ENCODE measurements around the gene MTIF3.

MTIF3 gene

DNA sequence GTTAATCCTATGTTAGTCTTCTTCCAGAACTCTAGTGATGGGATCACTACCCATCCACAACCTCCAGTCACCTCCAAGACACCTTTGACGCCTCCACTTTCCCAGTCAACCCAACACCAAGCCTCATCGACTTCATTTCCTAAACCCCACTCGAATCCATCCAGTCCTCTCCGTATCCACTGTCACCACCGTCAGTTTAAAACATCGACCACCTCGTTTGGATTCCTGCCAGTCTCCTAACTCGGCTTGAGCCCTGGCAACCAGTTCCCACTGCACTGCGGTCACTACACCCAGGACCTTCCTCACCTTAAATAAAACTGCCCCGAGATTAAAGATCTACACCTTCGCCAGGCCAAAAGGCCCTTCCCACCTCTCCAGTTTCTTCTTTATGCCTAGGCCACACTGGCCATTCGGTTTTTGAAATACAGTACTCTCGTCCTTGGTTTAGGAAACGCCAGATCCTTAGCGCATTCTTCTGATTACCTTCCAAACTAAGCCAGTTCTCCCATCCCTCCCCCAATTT is 1.2 kb downstream of the MTIF3 start:
- peak overlapping the region; percentile 81 for H3K27ac ChIP-seq (ENCODE audit: low read depth, low read length)
- peaks cover 6% of the 10 kb centered on the region for H3K36me3 ChIP-seq (ENCODE audit: insufficient read depth, low read length)
- no peaks in the 10 kb centered on the region for H3K27me3 ChIP-seq (ENCODE audit: control insufficient read depth in 1 of 2, insufficient read depth in 2 of 2, low read length in 2 of 2)
- no peaks in the 10 kb centered on the region for H3K9me3 ChIP-seq (ENCODE audit: low read length)
- peaks cover 31% of the 10 kb centered on the region for H3K4me1 ChIP-seq (ENCODE audit: insufficient read depth, low read length)
- peak overlapping the region; percentile 94 for H3K9ac ChIP-seq (ENCODE audit: low read length)
- peak overlapping the region; percentile 73 to 94 for H3K4me3 ChIP-seq (ENCODE audit: low read depth in 1 of 2, low read length in 2 of 2)

DNA sequence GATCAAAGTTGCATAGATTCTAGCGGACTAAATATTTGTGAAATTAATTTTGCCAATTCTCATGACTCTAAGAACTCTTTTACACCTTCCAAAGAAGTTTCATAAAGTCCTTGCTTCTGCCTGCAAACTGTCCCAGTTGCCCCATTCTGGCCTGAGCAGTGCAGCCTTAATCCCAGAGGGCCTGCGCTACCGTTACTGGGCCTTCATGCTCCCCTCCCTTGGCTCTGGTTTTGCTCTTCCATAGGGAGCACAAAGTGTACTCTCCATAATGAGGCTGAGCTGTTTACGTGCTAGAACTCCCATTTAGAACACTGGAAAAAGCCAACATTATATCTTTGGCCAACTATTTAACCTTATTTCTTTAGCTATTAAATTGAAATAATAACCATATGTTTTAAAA is 2.1 kb downstream of the MTIF3 start:
- Histone ChIP-seq H3K9me3 (ENCODE audit: low read length) (no peaks in the 10 kb centered on the region), H3K9ac (ENCODE audit: low read length) (no peak overlapping the region), H3K27ac (ENCODE audit: low read depth, low read length) (no peak overlapping the region), H3K4me1 (ENCODE audit: insufficient read depth, low read length) (peaks cover 25% of the 10 kb centered on the region), H3K36me3 (ENCODE audit: insufficient read depth, low read length) (peaks cover 6% of the 10 kb centered on the region), H3K27me3 (ENCODE audit: control insufficient read depth in 1 of 2, insufficient read depth in 2 of 2, low read length in 2 of 2) (no peaks in the 10 kb centered on the region), H3K4me3 (ENCODE audit: low read depth in 1 of 2, low read length in 2 of 2) (no peak overlapping the region)

DNA sequence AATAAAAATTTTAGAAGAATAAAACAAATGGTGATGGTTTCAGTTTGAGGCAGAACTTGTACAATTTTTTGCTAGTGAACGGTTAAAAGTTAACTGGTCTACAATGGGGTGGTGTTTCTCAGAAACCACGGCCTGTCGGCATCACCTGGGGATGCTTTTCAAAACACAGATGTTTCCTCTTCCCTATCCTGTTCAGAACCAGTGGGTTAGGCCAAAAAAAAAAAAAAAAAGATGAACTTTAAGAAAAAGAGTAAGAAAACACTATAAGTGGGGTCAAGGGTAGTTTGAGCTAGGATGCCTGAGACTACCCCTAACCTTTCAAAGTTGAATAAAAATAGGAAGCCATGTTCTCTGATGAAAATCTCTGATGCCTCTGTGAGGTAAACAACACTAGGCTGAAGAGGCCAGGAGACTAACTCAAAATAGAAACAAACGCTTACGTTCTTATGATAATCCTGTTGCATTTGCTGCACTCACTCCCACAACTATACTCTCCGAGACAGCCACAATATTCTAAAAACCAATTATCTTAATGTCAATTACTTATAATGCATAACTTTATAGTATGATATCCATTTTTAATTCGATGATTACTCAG is 3.3 kb downstream of the MTIF3 start:
- no peaks in the 10 kb centered on the region for H3K27me3 ChIP-seq (ENCODE audit: control insufficient read depth in 1 of 2, insufficient read depth in 2 of 2, low read length in 2 of 2)
- H3K4me3 ChIP-seq (ENCODE audit: low read depth in 1 of 2, low read length in 2 of 2): no peak overlapping the region
- peaks cover 13% of the 10 kb centered on the region for H3K36me3 ChIP-seq (ENCODE audit: insufficient read depth, low read length)
- no peak overlapping the region for H3K27ac ChIP-seq (ENCODE audit: low read depth, low read length)
- H3K4me1 ChIP-seq (ENCODE audit: insufficient read depth, low read length): peaks cover 25% of the 10 kb centered on the region
- H3K9me3 ChIP-seq (ENCODE audit: low read length): no peaks in the 10 kb centered on the region
- H3K9ac ChIP-seq (ENCODE audit: low read length): no peak overlapping the region

DNA sequence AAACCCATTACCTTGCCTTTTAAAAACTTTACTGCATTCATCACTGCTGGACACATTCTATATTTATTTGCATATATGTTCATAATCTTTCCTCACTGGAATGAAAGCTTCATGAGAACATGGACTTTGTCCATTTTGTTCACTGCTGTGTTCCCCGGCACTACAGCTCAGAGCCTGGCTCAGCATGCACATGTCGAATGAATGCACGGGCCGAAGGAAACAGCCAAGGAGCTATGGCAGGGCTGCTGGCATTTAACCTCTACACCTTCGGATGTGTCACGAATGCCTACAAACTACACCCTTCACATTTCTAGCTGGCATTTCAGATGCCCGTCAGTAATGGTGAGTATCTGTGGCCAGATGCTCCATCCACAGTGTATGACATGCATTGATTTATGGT is 7.6 kb downstream of the MTIF3 start:
- no peak overlapping the region for H3K27ac ChIP-seq (ENCODE audit: low read depth, low read length)
- no peaks in the 10 kb centered on the region for H3K9me3 ChIP-seq (ENCODE audit: low read length)
- H3K4me1 ChIP-seq (ENCODE audit: insufficient read depth, low read length): peaks cover 5% of the 10 kb centered on the region
- peaks cover 27% of the 10 kb centered on the region for H3K36me3 ChIP-seq (ENCODE audit: insufficient read depth, low read length)
- H3K9ac ChIP-seq (ENCODE audit: low read length): no peak overlapping the region
- H3K27me3 ChIP-seq (ENCODE audit: control insufficient read depth in 1 of 2, insufficient read depth in 2 of 2, low read length in 2 of 2): no peaks in the 10 kb centered on the region
- no peak overlapping the region for H3K4me3 ChIP-seq (ENCODE audit: low read depth in 1 of 2, low read length in 2 of 2)

DNA sequence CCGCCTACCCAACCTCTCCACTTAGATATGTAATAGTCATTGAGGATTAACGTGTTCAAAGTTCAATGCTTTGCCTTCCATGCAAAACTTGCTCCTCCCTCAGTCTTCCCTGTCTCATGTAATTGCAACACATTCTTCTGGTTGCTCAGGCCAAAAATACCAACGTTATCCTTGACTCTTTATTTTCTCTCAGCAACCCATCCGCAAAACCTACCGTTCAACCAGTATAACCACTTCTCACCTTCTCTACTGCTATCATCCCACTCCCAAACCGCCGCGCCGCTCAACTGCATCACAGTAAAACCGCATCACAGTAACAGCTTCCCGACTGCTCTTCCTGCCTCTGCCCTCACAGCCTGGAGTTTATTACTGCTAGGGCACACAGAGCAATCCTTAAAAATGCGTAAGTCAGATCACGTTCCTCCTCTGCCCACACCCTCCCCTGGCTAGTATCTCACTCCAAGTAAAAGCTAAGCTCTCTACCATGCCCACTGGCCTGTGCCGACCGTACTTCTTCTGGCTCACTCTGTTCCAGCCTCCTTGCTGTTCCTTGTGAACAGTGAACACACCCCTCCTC is 8.2 kb downstream of the MTIF3 start:
- Histone ChIP-seq H3K9ac (ENCODE audit: low read length) (no peak overlapping the region), H3K27me3 (ENCODE audit: control insufficient read depth in 1 of 2, insufficient read depth in 2 of 2, low read length in 2 of 2) (no peaks in the 10 kb centered on the region), H3K27ac (ENCODE audit: low read depth, low read length) (no peak overlapping the region), H3K4me3 (ENCODE audit: low read depth in 1 of 2, low read length in 2 of 2) (no peak overlapping the region), H3K9me3 (ENCODE audit: low read length) (no peaks in the 10 kb centered on the region), H3K4me1 (ENCODE audit: insufficient read depth, low read length) (peaks cover 2% of the 10 kb centered on the region), H3K36me3 (ENCODE audit: insufficient read depth, low read length) (peaks cover 27% of the 10 kb centered on the region)

DNA sequence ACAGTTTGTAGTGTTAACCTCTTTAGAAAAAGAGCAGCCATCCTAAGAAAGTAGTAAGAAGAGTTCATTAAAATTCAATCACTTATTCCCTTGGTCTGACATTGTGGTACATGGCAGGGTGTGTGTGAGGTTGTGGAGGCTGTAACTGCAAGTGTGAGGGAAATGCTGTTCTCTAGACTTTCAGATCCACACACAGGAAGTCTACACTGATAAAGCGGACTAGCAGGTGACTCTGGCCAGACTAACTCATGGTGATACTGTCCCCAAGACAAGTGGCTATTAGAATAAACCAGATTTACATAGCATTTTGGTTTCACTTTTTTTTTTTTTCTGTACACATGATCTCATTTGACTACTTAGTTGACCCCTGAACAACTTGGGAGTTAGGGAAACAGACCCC is 10.0 kb downstream of the MTIF3 start:
- Histone ChIP-seq H3K4me1 (ENCODE audit: insufficient read depth, low read length) (no peaks in the 10 kb centered on the region), H3K4me3 (ENCODE audit: low read depth in 1 of 2, low read length in 2 of 2) (no peak overlapping the region), H3K9ac (ENCODE audit: low read length) (no peak overlapping the region), H3K27ac (ENCODE audit: low read depth, low read length) (no peak overlapping the region), H3K36me3 (ENCODE audit: insufficient read depth, low read length) (peaks cover 37% of the 10 kb centered on the region), H3K27me3 (ENCODE audit: control insufficient read depth in 1 of 2, insufficient read depth in 2 of 2, low read length in 2 of 2) (no peaks in the 10 kb centered on the region), H3K9me3 (ENCODE audit: low read length) (no peaks in the 10 kb centered on the region)

DNA sequence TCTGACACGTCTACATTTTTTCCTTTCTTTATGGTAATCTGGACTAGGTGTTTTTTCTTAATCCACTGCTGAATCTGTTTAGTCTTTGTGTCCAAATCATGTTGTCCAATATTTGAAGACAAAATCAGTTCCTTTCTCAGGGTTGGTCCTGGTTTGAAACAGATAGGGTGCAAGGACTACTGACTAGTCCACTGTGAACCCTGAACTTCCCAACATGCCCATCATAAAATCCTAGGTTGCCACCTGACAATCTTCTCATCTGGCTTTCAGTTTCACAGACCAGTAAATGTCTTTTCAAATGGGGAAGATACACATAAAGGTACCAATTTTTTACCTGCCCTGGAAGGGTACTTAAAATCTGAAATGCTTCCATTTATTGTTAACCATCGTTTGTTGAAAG is 13.2 kb downstream of the MTIF3 start:
- H3K9ac ChIP-seq (ENCODE audit: low read length): no peak overlapping the region
- H3K36me3 ChIP-seq (ENCODE audit: insufficient read depth, low read length): peaks cover 50% of the 10 kb centered on the region
- no peaks in the 10 kb centered on the region for H3K4me1 ChIP-seq (ENCODE audit: insufficient read depth, low read length)
- H3K27ac ChIP-seq (ENCODE audit: low read depth, low read length): no peak overlapping the region
- H3K9me3 ChIP-seq (ENCODE audit: low read length): no peaks in the 10 kb centered on the region
- no peak overlapping the region for H3K4me3 ChIP-seq (ENCODE audit: low read depth in 1 of 2, low read length in 2 of 2)
- no peaks in the 10 kb centered on the region for H3K27me3 ChIP-seq (ENCODE audit: control insufficient read depth in 1 of 2, insufficient read depth in 2 of 2, low read length in 2 of 2)

DNA sequence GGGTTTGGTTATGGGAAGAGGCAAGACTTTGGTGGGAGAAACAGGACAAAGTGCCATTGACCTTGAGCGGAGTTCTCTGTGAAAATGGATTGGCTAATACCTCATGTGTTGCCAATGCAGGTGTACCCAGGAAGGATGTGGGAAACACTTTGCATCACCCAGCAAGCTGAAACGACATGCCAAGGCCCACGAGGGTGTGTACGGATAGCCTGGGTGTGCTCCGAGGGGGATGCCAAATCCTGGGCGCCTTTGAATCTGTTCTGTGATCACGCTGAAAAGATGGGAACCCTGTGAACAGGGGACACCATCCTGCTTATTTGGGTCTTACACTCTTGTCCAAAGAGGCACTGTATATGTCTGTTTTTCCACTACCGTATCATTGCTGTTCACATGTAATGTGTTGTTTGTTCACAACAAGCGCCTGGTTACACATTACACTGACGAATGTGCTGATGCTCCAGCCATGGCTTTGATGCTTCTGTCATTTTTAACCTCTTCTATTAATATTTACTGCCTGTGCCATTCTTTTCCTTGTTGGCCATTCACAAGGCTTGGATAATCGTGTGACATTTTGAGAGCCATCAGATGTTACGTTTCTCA is 17.7 kb downstream of the MTIF3 start:
- Histone ChIP-seq H3K9me3 (ENCODE audit: low read length) (no peaks in the 10 kb centered on the region), H3K36me3 (ENCODE audit: insufficient read depth, low read length) (peaks cover 74% of the 10 kb centered on the region), H3K4me1 (ENCODE audit: insufficient read depth, low read length) (no peaks in the 10 kb centered on the region), H3K4me3 (ENCODE audit: low read depth in 1 of 2, low read length in 2 of 2) (no peak overlapping the region), H3K27ac (ENCODE audit: low read depth, low read length) (no peak overlapping the region), H3K27me3 (ENCODE audit: control insufficient read depth in 1 of 2, insufficient read depth in 2 of 2, low read length in 2 of 2) (no peaks in the 10 kb centered on the region), H3K9ac (ENCODE audit: low read length) (no peak overlapping the region)

DNA sequence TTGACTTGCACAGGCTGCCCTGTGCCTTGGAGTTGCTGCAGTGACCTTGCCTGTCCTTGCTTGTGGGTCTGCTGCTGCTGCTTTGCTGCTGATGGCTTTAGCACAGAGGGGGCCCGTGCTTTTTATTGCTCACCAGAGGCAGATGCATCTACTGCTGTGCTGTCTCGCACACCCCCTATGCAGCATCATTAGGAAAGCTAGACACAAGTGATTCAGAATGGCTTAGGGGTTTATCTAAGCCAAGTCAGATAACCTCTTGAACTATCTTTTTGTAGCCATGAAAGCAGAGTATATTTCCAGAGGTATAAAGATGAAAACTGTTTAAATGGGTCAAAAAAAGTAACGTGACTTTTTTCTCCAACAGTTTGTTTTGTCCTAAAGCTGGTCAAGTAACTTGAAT is 18.2 kb downstream of the MTIF3 start:
- Histone ChIP-seq H3K36me3 (ENCODE audit: insufficient read depth, low read length) (peaks cover 74% of the 10 kb centered on the region), H3K4me3 (ENCODE audit: low read depth in 1 of 2, low read length in 2 of 2) (no peak overlapping the region), H3K4me1 (ENCODE audit: insufficient read depth, low read length) (peaks cover 4% of the 10 kb centered on the region), H3K9ac (ENCODE audit: low read length) (no peak overlapping the region), H3K27me3 (ENCODE audit: control insufficient read depth in 1 of 2, insufficient read depth in 2 of 2, low read length in 2 of 2) (no peaks in the 10 kb centered on the region), H3K9me3 (ENCODE audit: low read length) (no peaks in the 10 kb centered on the region), H3K27ac (ENCODE audit: low read depth, low read length) (no peak overlapping the region)

DNA sequence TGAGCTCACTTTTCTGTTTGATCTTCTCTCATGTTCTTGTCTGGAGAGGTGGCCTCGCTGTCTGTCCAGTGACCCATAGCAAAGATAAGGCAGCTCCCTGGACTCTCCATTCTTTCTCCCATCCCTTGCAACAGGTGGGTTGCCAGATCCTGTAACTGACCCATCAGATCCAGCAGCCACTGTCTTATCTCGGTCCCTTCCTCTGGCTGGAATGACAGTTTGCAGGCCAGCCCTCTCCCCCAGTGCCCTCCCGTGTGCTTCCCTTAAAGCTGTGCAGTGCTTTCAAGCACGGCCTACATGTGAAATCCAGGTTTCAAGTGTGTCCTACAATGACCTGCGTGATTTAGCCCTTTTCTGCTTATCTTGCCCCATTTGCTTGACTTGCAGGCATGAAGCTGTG is 22.2 kb downstream of the MTIF3 start:
- no peak overlapping the region for H3K4me3 ChIP-seq (ENCODE audit: low read depth in 1 of 2, low read length in 2 of 2)
- H3K4me1 ChIP-seq (ENCODE audit: insufficient read depth, low read length): peaks cover 36% of the 10 kb centered on the region
- no peaks in the 10 kb centered on the region for H3K9me3 ChIP-seq (ENCODE audit: low read length)
- no peak overlapping the region for H3K9ac ChIP-seq (ENCODE audit: low read length)
- peaks cover 48% of the 10 kb centered on the region for H3K36me3 ChIP-seq (ENCODE audit: insufficient read depth, low read length)
- H3K27ac ChIP-seq (ENCODE audit: low read depth, low read length): no peak overlapping the region
- H3K27me3 ChIP-seq (ENCODE audit: control insufficient read depth in 1 of 2, insufficient read depth in 2 of 2, low read length in 2 of 2): no peaks in the 10 kb centered on the region

DNA sequence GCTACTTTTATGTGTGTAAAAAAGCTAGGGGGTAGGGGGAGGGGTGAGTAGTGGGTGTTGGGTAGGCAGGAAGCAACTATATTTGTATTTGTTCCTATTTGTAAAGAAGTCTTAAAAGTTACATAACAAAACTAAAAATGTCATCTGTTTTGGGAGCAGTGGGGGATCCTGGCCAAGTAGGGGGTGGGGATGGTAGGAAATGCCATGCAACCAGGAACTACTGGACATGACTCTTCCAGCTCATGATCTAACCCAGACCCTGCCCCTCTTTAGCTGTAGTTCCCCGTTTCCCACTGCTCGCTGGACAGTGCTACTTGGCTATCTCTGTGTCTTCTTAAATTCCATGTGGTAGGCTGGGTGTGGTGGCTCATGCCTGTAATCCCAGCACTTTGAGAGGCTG is 22.7 kb downstream of the MTIF3 start:
- Histone ChIP-seq H3K4me1 (ENCODE audit: insufficient read depth, low read length) (peaks cover 36% of the 10 kb centered on the region), H3K4me3 (ENCODE audit: low read depth in 1 of 2, low read length in 2 of 2) (no peak overlapping the region), H3K27ac (ENCODE audit: low read depth, low read length) (no peak overlapping the region), H3K9ac (ENCODE audit: low read length) (no peak overlapping the region), H3K9me3 (ENCODE audit: low read length) (no peaks in the 10 kb centered on the region), H3K36me3 (ENCODE audit: insufficient read depth, low read length) (peaks cover 43% of the 10 kb centered on the region), H3K27me3 (ENCODE audit: control insufficient read depth in 1 of 2, insufficient read depth in 2 of 2, low read length in 2 of 2) (no peaks in the 10 kb centered on the region)

Measured in muscle layer of colon (tissue), 2 donors.